Measurements from ENCODE around the gene DOK4.

The DOK4 gene

GRCh38 chr16:57485916-57486857 is at the start of gene DOK4:
Gene DOK4 (minus strand): TSS chr16:57486493. CDS start chr16:57479507, 6,986 bp downstream.
- DNase-seq (ENCODE audit: low spot score), result peak; percentile 97
- in situ Hi-C loops (cut with MboI; ENCODE audit: low pct_unique_long_range_greater_than_20kb, low sequenced_read_pairs, unreplicated experiment), result no loop called here
- TF ChIP-seq, protein P1, sequence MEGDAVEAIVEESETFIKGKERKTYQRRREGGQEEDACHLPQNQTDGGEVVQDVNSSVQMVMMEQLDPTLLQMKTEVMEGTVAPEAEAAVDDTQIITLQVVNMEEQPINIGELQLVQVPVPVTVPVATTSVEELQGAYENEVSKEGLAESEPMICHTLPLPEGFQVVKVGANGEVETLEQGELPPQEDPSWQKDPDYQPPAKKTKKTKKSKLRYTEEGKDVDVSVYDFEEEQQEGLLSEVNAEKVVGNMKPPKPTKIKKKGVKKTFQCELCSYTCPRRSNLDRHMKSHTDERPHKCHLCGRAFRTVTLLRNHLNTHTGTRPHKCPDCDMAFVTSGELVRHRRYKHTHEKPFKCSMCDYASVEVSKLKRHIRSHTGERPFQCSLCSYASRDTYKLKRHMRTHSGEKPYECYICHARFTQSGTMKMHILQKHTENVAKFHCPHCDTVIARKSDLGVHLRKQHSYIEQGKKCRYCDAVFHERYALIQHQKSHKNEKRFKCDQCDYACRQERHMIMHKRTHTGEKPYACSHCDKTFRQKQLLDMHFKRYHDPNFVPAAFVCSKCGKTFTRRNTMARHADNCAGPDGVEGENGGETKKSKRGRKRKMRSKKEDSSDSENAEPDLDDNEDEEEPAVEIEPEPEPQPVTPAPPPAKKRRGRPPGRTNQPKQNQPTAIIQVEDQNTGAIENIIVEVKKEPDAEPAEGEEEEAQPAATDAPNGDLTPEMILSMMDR (IDR thresholded peaks at IDR 0.05; ENCODE audit: extremely low read depth, insufficient read depth, missing control alignments), result no peak

GRCh38 chr16:57535680-57536305 is 49.5 kb upstream of the DOK4 start:
- TF ChIP-seq, protein P1 (IDR thresholded peaks at IDR 0.05; ENCODE audit: extremely low read depth, insufficient read depth, missing control alignments), result peak; percentile 32
- peak; percentile 99 for DNase-seq (ENCODE audit: low spot score)
- in situ Hi-C loops (cut with MboI; ENCODE audit: low pct_unique_long_range_greater_than_20kb, low sequenced_read_pairs, unreplicated experiment), result no loop called here

GRCh38 chr16:57534881-57535658 is 48.8 kb upstream of the DOK4 start:
- DNase-seq (ENCODE audit: low spot score), result peak; percentile 32
- in situ Hi-C loops (cut with MboI; ENCODE audit: low pct_unique_long_range_greater_than_20kb, low sequenced_read_pairs, unreplicated experiment), result no loop called here
- TF ChIP-seq, protein P1 (IDR thresholded peaks at IDR 0.05; ENCODE audit: extremely low read depth, insufficient read depth, missing control alignments), result no peak

DNA sequence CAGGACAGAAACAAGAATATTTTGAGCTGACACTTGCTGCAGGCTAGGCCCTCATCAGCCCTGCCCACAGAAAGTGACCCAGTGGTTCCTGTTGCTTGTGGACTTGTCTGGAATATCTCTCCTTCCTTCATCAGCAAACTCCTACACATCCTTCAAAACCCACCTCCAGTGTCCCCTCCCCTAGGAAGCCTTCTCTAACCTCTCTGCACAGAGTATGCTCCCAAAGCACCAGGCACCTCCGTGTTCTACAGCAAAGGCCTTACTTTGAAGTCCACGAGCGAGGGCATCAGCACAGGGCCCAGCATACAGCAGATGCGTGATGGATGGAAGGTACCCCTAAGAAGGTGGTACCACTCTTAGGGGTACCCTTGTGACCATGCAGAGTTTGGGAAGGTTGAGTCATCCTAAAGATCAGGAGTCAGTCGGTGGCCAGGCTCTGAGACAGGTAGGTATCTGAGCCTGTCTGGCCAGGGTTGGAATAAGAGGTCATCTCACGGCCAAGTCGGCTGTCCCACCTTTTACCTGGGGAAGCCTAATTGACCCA is 48.1 kb upstream of the DOK4 start:
- TF ChIP-seq, protein P1 (IDR thresholded peaks at IDR 0.05; ENCODE audit: extremely low read depth, insufficient read depth, missing control alignments), result no peak
- in situ Hi-C loops (cut with MboI; ENCODE audit: low pct_unique_long_range_greater_than_20kb, low sequenced_read_pairs, unreplicated experiment), result no loop called here
- no peak for DNase-seq (ENCODE audit: low spot score)

DNA sequence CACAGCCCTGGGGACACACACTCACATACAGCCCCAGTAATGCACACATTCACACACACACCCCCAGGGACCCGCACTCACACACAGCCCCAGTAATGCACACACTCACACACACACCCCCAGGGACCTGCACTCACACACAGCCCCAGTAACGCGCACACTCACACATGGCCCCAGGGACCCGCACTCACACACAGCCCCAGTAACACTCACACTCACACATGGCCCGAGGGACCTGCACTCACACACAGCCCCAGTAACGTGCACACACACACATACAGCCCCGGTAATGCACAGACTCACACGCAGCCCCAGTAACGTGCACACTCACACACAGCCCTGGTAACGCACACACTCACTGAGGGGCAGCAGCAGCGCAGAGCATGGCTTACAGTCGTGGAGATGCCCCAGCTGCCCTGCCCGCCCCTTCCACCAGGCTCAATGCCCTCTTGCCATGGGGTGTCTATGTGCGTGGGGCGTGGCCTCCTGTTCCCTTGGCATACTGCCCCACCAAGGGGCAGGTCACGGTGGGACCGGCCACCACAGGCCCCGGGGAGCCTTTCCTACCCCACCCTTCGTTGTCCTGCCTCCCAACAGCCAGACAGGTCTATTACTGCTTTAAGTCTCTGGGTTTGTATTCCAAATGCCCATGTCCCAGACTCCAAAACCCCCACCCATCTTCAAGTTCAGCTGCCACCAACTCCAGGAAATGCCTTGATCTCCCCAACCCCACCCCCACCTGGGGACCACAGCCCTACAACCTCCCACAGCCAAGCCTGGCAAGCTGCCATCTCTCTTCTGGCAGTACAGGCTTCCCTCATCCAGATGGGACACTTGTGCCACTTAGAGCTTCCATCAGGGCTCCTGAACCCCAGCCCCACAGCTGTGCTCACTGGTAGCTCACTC is 47.4 kb upstream of the DOK4 start:
- DNase-seq (ENCODE audit: low spot score), result peak; percentile 8
- in situ Hi-C loops (cut with MboI; ENCODE audit: low pct_unique_long_range_greater_than_20kb, low sequenced_read_pairs, unreplicated experiment), result no loop called here
- TF ChIP-seq, protein P1 (IDR thresholded peaks at IDR 0.05; ENCODE audit: extremely low read depth, insufficient read depth, missing control alignments), result no peak
